HG02678 (cell line): Measurements from ENCODE around the gene LTBP2.

Source experiments
- ATAC-seq: cut with Tn5 transposase; IDR thresholded peaks from one replicate; pipeline ENCODE4 v1.9.1; 2021; ENCODE audit warnings: mild to moderate bottlenecking, moderate library complexity; ENCODE audit not compliant: unreplicated experiment

The LTBP2 gene

DNA sequence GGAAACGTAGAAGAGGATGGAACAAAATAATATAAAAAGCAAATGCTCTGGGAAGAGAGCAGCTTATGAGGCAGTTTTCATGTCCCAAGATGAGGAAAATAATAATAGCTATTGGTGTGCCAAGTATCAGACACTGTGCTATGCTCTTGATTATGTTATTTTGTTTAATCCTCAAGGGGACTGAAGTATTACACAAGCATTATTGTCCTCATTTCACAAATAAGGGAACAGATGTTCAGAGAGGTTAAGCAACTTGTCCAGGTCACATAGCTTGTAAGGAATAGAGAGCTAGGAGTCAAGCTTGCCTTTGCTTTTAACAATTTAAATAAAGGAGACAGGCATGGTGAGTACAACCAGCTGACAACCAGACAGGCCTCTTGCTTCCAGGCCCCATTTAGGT lies 26.9 kb upstream of the LTBP2 start:
- no peak for ATAC-seq

DNA sequence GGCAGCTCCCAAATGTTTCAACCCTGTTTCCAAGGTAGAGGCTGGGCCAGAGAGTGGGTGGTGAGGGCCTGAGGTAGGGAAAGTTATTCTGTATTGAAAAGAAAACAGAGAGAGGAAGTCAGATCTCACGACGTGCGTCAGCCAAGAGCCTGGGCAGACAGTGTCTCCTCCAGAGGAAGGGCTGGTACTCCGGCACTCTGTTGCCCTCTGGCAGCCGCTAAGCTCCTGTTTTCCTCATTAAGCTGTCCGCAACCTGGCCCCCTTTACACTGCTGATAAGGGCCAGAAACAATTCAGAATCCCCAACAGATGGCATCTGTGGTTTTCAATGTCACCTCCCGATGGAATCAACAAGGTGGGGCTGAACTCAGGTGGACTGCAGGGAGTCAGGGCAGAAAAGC lies 26.0 kb upstream of the LTBP2 start:
- ATAC-seq, result no peak

DNA sequence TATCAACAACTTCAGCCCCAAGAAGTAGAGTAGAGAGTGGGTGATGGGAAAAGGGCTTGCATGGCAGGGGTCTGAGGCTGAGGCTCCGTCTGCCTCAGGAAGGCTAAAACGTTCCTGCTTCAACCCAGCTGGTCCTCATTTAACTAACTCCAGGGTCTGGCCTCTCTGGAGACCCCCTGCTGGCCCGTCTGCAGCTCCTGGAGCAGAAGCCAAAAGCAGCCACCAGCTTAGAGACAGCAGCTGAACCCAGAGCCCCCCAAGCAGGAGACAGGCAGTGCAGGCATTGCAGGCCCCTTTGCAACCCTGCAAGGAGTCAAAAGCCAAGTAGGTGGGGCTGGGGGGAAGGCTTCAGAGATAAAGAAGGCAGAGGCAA lies 25.1 kb upstream of the LTBP2 start:
- no peak for ATAC-seq

DNA sequence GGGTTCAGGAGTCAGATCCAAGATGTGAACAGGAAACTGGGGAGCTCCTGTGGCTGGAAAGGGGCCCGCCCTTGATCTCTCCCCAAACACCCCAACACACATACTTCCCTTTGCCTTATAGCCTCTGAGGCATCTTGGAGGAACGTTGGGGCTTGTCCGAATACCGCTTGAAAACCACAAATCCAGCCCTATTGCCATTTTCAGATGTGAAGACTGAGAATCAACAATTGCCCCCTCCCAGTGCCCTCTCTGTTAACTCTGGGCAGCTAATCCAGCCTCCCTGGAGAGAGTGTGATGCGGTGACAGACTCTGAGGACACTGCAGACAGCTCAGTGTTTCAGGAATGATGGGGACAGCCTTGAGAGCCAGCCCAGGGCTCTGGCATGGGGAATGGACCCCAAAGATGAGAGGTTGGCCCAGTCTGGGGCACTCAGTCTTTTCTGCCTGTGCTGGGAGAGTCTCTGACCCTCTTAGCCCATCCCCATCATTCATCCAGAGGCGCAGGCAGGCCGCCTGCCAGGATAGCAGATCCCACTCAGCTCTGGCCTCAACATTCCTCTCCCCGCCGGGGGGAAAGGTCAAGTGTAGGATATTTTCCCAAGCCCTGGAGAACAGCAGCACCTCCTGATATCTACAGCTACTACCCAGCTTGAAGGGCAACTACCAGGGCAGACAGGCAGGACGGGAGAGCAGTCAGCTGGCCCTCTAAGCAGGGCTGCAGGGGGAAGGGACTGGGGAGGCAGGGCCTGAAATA lies 24.6 kb upstream of the LTBP2 start:
- ATAC-seq, result no peak

DNA sequence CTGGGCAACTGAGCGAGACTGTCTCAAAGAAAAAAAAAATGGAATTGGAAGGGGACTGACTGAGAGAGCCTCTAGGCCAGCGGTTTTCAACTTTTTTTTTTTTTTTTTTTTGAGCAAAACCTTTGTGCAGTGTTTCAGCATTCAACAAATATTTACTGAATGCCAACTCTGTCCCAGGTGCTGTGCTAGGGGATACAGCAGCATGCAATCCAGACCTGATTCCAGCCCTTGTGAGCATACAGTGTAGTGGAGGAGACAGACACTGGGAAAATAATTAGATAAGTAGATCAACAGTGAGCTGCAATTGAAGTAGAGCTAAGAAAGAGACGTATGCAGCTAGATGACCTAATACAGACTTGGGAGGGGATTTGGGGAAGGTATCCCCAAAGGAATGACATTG lies 23.8 kb upstream of the LTBP2 start:
- no peak for ATAC-seq

DNA sequence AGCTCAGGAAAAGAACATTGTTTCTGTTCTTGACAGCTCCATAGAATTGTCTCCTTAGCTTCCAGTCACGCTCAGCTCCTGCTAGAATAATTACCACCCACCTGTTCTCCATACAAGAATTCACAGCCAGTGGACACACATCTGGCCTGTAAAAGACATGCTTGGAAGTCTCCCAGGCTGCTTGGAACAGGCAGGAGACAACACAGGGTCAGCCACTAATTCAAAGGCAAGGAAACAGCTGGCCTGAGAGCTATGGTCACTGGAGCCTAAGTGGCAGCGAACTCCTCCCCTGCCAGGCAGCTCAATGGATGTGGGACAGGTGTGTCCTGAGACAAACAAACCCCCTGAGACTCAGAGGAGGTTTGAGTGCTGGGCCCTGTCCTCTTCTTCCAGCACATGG lies 22.9 kb upstream of the LTBP2 start:
- no peak for ATAC-seq

DNA sequence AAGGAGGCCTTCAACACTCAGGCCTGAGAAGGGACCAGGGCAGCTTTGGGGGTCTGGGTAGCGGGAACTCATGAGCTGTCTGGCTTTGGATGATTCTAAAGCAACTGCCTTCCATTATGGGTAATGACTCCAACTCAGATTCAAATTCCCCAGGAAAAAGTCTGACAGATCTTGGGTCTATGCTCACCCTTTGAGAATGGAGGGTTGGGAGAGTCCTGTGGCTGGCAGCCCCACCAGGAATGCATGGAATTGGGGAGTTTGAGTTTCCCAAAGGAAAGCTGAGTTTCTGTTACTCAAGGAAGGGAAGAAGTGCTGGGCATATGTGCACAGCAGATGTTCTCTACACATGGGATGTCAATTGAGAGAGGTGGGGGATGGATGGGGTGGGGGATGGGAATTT lies 22.4 kb upstream of the LTBP2 start:
- ATAC-seq, result no peak

DNA sequence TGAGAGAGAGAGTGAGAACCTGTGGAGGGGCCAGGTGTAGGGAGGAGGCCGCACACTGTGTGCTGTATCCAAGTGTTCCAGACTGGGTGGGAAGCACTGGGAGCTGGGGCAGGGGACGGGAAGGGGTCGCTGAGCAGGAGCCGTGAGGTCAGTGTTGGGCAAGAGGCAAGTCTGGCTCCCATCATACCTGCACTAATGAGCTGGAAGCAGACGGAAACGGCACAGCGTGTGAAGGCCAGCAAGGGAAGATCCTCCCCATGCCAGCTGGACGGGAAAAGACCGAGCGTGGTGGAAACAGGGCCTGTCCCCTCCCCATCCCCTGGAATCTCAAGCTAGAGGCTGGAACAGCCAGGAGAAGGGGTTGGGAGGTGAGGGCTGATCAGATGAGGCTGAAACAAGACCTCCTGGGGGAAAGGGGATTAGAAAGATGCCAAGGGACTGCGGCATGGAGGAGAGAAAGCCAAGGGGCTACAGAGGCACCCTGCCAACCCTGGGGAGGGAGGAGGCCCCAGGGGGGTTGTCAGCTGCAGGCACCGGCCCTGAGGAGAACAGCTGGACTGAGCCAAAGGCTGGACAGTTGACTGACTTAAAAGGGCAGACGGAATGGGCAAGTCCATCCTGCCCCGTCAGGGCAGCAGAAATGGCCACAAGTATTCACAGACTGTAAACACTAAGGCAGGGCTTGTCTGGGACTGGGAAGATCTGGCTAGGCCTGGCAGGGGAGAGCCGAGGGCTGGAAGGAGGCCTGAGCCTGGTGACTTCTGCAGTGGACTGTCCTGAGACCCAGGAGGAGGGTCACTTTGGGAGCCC lies 19.0 kb upstream of the LTBP2 start:
- ATAC-seq, result no peak

DNA sequence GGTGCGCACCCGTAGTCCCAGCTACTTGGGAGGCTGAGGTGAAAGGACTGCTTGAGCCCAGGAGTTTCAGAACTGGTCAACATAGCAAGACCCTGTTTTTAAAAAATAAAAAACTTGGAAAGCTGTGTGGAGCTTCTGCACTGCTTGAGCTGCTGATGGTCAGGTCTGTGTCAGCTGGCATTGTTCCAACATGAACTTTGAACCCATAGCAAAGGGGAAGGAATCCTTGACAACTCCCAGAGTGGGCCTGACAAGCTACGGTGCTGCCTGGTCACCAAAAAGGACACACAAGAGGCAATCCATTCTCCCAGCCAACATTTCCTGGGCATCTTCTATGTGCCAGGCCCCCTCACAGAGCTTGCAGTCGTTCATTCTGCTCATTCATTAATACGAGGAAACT lies 16.4 kb upstream of the LTBP2 start:
- ATAC-seq, result no peak

DNA sequence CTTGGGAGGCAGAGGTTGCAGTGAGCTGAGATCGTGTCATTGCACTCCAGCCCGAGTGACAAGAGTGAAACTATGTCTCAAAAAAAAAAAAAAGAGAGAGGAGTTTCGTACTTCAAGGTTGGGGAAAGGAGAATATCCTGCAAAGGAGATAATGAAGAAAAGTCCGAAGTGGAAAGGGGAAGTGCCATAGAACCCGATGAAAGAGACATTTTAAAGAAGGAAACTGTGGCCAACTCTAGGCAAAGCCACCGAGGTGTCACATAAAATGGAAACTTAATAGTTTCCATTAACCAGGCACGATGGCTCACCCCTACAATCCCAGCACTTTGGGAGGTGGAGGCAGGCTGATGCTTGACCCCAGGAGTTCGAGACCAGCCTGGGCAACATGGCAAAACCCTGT lies 15.0 kb upstream of the LTBP2 start:
- no peak for ATAC-seq

DNA sequence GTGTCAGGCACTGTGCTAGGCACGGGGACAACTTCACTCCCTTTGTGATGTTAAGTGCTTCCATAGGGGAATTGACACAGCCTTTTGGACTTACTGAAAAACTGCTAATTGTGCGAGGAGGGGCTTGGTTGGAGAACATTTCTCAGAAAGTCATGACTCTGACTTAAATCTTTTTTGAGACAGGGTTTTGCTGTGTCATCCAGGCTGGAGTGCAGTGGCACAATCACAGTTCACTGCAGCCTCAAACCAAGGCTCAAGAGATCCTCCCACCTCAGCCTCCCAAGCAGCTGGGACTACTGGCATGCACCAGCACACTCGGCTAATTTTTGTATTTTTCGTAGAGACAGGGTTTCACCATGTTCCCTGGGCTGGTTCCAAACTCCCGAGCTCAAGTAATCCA lies 10.2 kb upstream of the LTBP2 start:
- no peak for ATAC-seq

DNA sequence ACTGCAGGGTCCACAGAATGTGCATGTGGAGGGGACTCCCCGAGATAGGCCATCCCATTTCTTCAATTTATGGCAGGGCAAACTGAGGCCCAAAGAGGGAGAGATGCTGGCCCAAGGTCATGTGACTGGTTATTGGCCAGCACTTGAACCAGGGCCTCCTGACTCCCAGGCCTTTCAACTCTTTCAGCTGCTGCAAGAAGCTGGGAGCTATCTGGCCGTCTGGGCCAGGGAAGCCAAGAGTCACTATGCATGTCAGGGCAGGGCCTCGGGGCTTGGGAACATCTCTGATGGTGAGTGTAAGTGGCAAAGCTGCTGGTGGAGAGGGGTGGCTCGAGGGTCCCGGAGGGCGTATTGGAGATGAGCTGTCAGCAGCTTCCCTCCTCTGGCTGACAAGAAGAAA lies 9.5 kb upstream of the LTBP2 start:
- ATAC-seq, result no peak

DNA sequence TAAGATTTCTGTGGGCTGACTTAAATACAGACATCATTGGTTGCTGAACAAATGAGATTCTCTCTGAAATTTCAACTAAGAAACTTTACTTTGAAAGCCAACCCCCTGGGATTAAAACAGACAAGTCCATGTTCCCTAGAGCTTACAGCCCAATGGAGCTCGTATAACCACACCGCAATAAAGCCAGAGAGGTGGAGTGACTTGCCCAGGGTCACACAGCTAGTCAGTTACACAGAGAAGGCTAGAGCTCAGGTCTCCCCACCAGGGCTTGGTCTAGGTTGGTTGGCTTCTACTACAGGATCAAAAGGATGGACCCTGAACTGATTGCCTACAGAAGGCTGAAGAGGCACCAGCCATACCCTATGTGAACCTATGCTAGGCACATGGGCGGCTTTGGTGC lies 8.9 kb upstream of the LTBP2 start:
- ATAC-seq, result no peak

DNA sequence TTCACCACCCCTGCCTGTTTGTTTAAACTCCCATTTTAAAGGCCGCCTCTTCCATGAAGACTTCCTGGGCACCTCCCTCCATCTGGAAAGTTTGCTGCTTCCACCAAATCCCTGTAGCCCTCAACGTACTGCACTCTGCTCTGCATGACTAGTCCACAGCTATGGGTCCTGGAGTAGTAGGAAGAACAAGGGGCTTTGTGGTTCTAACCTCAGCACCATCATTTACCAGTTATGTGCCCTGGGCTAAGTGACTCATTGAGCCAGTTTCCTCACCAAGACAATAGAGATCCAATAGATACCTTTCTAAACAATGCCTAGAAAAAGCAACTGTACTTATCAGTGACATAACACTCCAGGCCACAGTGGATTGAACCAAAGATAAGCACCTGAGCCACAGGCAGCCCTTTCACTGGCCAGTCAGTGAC lies 8.5 kb upstream of the LTBP2 start:
- no peak for ATAC-seq

DNA sequence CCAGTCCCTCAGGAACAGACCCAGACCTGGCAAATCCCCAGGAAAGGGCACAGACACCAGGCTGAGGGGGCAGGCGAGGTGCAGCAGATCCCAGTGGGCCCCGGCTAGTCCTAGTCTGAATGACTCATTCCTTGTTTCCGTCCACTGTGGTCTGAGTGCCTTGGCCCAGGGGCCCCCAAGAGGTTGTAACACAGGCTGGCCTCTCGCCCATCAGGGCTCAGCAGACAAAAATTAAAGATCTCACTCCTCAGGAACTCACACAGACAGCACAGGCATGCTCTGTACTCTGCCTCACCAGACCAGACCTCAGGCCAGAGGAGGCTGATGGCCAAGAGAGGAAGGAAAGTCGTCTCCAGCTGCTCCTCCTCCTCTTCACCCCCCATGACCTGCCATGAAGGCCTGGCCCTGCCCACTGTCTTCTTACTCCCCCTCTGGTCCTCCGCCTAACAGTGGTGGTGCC lies 7.7 kb upstream of the LTBP2 start:
- no peak for ATAC-seq

DNA sequence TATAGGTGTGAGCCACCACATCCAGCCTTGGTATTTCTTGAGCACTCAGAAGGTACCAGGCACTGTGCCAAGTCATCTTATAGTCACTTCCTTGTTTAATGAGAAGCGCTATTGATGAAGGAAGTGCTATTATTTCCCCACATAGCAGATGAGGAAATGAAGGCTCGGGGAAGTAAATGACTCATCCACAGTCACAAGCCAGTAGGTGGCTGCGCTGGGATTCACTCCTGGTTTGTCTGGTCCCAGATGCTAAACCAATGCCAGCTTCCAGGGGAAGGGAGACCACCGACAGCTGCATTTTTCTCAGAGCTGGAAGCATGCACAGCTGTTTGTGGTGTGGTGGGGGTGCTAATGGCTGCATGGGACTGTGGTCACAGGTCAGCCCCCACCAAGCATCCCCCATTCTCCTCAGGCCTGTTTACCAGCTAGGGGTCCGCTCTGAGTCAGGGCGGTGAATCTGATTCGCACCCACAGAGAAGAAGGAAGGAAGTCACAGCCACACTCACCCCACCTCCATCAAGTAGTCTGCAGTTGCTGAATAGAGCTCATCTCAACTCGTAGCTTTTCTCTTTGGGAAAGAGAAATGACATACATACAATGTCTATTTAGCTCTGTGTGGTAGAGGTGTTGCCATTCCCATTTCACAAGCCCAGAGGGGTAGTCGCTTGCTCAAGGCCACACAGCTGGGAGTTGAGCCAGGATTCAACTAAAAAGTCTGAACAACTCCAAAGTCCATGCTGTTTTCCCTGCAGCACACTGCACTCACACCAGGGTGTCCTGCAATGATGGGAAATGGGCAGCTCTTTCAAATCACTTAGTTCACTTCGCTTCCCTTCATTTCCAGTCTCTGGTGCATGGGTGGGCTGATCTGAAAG lies 6.3 kb upstream of the LTBP2 start:
- ATAC-seq, result no peak

DNA sequence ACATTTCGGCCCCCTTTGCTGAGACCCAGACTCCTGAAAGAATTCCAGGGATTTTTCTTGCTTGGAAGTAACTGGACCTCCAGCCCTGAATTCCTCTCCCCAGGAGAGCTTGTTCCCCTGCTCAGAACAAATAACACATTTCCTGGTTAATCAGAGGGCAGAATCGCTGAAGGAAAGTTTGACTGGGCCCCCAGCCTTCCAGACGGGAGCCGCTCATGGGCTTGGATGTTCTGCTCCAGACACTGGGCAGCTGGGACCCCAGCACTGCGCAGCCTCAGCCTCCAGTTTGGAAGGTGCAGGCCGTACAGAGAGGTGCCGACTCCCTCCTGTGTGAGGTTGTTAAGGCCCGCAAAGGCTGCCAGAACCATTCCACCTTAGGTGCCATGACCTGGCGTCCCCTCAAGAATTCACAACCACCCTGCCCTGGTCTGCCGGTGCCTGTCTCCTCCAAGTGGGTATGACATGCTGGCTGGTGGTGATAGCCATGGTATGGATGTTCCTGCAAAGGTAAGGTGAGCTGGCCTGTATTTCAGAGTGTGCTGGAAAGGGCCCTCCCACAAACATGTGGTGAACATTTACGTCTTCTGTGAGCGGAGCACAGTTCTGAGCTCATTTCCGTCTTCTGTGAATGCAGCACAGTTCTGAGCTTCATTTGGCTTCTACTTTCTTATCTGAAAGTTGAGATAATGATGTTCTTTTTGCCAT lies 5.1 kb upstream of the LTBP2 start:
- ATAC-seq, result no peak

DNA sequence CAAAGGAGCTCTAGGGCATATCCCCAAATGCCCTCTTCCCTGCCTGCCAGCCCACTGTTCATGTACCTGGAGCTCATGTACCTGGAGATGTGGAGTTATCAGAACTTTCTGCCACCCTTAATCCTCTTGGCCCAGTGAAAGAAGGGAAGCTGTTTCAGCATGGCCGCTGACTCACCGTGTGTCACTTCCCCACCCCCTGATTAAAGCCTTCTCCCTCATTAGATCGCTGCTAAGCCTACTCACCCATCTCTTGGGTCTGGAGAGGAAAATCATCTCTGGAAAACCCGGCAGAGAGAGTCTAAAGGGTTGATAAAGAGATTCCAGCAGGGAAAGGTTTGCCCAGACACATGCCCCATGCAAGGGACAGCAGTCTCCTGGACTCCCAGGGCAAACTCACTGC lies 4.5 kb upstream of the LTBP2 start:
- no peak for ATAC-seq

DNA sequence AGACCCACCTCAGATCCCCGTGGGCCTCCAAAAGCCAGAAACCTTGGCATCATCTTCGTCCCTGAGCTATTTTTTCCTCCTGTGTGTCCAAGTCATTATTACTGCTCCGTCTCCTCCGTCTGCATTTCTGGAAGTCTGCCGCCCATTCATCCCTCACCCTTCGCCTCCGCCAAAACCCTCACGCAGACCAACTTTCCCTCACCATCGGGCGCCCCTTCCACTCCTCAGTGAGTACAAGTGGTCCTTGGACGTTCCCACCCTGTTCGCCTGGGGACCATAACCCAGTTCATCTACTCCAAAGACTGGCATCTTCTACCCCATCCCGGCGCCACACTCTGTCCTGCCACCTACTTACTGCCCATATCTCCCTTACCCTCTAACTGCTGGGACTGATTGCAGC lies 3.7 kb upstream of the LTBP2 start:
- ATAC-seq, result no peak

DNA sequence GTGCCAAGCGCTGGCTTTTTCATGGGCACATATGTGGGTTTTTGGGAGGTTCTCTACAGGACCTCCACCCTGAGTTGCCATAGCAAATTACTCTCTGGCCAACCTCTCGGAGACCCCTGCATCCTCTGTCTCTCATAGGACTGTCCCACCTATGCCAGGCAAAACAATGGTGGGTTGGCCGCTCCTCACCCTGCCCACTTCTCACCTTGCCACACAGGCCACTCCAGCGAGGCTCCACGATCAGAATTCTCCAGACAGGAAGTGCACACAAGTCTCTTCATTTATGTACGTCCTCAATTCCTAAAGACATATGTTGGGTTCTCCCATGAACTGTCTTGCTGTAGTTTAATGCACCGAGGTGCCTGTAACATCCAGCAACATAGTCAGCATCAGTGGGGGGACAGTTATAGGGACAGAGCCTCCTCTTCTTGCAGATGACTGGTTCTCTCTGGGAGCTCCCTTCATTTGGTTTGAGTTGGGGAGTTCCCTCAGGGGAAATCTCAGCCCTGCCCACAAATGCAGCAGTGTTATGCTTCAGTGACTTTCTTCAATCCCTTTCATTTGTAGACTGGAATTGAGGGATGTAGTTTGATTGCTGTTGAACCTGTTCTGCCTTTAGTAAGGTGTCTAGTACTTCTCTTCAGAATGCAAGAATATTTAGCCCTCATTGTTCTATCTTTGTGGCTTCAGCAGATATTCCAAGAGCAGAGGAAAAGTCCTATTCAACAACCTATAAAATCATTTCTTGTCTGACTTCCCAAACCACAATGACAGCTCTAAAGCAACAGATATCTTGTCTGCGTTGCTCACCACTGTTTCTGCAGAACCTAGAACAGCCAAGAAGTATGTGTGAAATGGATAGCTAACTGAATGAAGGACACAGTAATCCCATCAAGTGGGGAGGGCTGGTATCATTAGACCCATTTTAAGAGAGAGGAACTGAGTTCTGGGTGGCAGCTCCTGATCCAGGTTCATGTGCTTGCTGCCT lies 2.8 kb upstream of the LTBP2 start:
- no peak for ATAC-seq
